ENCODE data around the gene PLCZ1. TPM values are rescaled to one million over a fixed set of nuclear protein-coding genes. Genes with fewer than 3 reads are reported as not detected.

The PLCZ1 gene
- total RNA-seq, 1 experiment from 2014 or later: not detected

Other genes starting within 250 kb of the PLCZ1 start
- gene CAPZA3, start 107 bp upstream of the PLCZ1 start, total RNA-seq (2014; rRNA removed; shearing (Covaris generic)): not detected in 2 replicates